Fibroblast of skin of left biceps (primary cell): ENCODE measurements around the gene CMTR1.
"Not testable (repeated sequence)": the region's sequence is repeated elsewhere in the genome, so short reads cannot be mapped to it uniquely, and the experiment has no call there.

Experiments
- DNase-seq, 2 experiments: peaks; one replicate each; pipeline ENCODE4 v3.0.0-alpha.2; 2013; ENCODE audit warnings: low read depth in 2 of 2

The CMTR1 gene

DNA sequence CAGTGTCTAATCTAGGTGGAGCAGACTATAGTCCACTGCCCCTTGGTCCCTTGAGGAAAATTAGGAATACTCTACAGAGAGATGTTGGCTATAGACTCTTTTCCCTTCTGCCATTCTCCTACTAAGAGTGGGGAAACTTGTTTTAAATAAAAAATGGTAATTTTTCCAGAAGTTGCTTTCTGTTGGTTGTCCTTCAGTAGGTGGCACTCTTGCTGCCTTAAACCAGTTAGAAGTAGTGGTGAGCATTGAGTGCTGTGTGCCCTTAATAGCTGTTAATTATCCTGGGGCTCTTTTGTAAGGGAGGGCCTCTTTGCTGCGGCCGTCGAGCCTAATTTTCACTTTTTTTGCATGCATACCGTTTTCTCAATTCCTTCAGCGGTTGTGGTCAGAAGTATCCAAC lies 2.8 kb downstream of the CMTR1 start:
- DNase-seq, result no peak

DNA sequence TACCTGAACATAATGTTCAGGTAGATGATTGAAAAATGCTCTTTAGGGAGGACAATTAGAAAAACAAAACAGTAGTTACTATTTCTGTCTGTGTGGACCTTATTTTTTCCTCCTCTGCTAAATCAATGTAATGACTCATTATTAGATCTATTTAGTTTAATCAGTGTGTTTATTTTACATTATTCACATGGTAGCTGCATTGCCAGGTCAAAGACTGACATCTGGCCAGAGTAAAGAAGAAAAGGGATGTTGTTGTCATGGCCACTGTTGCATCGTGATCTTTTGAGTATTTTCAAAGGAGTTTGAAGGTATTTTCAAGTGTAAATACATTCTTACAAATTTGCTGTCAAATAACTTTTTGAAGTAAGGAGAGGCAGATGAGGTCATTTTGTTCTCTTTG lies 5.9 kb downstream of the CMTR1 start:
- no peak for DNase-seq

DNA sequence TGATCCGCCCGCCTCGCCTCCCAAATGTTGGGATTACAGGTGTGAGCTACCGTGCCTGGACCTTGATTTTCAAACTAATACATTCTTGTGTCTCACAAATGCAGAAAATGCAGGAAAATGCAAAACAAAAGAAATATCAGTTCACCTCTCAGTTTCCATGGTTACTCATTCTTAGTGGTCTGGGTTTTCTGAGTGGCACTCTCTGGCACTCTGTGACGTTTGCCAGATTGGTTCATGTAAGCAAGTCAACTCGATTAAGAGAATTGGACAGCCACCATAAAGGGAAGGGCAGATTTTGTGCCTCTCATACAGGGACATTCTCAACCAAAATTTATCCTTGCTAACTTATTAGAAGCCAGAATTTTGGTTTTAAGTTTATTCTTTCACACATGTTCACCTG lies 8.6 kb downstream of the CMTR1 start:
- DNase-seq, result no peak

DNA sequence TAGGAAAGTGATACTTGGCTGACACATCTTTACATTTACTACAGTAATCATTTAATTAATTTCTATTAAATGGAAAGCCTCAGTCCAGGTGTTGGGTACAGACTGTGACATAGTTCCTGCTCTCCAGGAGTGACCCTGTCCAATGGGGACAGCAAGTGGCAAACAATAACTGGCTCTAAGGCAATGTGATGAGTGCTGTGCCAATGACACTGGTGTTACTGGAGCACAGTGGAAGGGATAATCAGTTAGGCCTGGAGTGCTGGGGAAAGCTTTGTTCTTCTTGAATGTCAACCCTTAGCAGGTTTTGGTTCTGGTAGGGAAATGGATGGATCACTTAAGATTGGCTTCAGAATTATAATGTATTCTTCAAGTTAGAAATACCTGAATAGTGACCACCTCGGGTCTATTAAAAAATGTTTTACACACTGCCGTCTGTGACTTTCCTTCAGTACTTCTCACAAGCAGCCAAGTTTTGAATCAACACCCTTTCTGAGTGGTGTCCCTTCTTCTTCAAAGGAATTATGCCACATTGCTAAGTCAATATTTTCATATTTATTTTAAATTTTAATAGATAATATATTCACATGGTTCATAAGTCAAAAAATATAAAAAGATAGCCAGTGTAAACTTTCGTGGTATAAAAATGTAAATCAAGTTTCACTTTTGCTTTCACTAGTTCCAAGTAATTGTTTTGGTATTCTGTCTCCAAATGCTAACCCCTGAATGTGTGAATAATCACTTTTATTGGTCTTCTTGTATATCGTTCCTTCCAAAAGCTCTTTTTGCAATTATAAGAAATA lies 9.6 kb downstream of the CMTR1 start:
- no peak for DNase-seq

DNA sequence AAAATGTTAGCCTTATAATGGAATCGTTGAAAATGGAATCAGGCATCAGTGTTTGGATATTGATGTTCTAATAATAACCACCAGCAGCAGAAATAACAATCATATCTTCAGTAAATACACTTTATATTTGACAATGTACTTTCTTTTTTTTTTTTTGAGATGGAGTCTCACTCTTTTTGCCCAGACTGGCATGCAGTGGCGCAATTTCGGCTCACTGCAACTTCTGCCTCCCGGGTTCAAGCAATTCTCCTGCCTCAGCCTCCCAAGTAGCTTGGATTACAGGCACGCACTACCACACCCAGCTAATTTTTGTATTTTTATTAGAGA lies 10.2 kb downstream of the CMTR1 start:
- not testable (repeated sequence) for DNase-seq

DNA sequence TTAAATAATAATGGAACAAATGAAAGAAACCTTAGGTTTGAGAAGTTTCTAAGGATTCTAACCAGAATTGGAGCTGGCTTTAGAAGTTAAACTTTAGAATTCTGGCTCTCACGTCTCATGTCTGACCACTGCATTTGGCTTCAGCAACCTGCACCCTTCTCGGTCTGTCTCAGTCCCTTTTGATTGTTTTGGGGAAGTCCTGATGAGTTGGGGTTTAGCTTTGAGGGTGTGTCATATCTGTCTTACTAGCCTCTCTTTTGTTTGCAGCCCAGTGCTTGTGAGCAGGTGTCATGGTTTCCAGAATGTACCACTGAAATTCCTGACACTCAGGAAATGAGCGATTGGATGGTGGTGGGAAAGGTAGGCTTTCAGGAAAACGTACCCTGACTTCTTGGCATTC lies 17.0 kb downstream of the CMTR1 start:
- no peak for DNase-seq

DNA sequence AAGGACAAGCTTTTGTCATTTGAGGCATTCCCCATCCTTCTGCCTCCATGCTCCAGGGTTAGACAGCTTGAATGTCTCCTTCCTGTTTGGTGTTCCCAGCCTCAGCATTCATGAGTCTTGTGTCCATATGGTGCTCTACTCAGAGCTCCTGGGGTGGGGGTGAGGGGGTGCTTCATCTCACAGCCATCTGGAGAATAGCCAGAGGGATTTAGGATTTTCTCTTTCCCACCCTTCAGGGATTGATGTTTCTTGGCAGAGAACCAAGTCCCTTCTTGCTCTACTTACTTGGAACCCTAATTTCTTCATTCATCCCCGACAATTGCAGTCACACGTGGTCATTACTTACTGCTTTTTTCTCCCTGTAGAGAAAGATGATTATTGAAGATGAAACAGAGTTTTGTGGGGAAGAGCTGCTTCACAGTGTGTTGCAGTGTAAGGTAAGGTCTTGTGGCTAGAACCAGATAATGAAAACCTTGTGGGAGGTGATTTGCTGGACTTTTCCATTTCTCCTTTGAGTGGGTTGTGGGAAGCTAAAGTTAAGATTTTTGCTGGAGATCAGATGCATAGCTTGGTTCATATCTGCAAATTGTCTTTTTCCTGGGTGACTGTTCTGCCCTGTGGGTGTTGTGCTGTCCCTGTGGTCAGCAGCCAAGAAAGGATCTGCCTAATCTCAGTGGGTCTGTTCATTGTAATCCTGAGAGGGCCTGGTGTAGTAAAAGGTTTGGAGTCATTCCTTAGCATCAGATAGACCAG lies 18.6 kb downstream of the CMTR1 start:
- no peak for DNase-seq

DNA sequence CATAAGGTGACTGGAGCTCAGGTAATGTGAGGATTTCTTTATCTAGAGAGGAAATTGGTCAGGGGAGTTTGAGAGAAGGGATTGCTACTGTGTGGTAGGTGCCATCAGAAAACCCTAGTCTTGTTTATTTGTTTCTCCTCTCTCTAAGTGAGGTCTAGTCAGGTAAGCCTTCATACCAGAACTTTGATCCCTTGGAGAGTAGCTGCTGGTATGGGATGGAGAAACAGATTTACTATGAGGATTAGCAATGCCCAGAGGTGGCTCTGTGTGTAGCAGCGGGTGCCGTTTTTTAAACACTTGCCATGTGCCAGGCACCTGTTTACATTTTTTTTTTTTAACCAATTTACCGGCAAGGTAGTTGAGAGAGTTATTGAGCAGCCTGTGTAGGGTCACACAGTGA lies 19.5 kb downstream of the CMTR1 start:
- DNase-seq, result no peak

DNA sequence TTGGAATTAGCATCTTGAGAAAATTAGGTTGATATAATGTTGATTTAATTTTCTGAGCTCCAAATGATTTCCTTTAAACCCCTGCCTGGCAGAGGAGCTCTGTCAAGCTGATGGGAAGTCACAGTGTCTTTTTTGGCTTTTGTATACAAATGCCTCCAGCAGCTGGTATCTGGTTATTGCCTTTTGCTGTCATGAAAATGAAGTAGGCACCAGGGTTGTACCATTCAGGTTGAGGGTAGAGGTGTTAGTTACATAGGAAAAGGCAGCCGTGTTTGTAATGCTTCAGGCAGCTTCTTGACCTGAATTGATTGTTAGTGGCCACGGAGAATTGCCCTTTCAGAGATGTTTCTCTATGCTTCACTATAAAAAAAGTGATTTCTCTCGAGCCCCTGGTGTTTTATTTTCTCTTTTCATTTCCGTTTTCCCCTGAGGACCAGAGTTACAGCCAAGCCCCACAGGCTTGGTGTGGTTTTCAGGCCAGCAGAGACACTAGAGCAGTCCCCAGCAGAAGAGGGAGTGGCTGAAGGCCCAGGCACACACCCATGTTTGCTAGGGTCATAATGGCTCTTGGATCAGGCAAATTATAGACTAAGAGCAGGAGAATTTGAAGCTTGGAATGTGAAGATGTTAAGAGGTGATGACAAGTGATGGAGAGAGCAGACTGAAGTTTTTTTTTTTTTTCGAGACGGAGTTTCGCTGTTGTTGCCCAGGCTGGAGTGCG lies 21.6 kb downstream of the CMTR1 start:
- no peak for DNase-seq

DNA sequence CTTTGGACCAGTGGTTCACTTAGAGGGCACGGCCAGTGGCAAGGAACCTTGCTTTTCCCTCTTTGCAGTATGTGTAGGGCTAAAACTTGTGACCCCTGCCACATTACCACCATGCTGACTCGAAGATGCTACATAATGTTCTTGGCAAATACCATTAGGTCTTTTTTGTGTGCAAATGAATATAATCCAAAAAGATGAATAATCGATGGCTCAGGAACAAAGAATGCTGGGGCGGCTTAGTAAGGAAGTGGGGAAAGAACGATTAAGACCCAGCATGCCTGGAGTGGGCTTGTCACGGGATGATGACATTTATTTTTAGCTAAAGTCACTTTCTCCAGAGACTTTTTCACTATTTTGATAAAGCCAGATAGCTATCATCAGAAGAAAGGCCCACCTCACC lies 23.1 kb downstream of the CMTR1 start:
- DNase-seq, result peak; percentile 48 to 64

DNA sequence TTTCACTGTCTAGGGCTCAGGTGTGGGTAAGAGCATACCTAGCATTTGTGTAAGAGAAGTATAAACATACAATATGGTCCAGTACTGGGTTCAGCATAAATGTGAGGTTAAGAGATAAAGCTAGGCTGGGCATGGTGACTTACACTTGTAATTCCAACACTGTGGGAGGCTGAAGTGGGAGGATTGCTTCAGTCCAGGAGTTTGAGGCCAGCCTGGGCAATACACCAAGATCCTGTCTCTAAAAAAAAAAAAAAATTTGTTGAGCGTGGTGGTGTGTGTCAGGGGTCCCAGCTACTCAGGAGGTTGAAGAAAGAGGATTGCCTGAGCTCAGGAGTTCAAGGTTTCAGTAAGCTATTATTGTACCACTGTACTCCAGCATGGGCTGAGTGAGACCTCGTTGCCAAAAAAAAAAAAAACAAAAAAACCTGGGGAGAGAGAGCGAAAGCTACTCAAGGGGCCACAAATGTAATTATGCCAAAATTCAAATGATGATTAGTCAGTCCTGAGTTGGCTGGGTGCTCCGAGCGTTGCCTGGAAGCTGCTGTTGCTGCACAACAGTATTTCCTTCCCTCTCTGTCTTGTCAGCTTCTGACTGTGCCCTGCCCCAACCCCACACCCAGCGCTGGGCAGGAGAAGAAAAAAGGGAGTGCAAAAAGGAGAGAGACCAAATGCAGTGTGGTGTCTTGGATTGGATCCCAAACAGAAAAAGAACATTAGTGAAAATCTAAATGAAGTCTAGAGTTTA lies 24.0 kb downstream of the CMTR1 start:
- peak; percentile 50 to 57 for DNase-seq

DNA sequence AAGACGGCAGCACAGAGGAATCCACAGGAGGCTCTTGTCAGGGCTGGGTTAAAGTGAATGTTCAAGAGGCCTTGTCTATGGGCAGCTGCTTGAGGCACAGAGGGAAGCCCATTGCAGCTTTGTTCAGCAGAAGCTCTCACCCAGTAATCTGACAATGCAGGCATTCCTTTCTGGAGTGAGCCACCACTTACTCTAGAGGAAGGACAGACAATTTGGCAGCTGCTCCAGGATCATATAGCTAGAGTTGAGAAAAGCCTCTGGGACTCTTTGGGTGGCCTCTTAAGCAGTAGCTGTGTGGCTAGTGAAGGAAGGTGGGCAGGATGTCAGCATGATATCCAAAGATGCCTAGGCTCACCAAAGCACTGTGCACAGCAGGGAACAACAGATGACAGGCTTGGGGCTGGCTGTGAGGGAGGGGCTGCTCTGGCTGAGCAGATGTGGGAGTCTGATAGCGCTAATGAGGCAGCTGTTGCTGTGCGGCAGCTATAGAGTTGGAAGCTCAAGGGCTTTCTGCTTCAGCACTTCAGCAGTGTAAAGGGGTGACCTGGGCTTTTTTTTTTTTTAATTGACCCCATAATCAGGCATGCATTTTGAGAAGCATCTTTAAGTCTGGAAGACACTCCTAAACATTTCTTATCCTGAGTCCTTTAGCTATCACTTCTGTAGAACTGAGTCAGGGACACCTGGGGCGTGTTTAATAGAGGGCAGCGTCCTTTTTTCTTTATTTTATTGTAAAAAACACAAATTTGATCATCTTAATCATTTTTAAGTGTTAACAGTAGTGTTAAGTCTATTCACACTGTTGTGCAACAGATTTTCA lies 27.2 kb downstream of the CMTR1 start:
- no peak for DNase-seq

DNA sequence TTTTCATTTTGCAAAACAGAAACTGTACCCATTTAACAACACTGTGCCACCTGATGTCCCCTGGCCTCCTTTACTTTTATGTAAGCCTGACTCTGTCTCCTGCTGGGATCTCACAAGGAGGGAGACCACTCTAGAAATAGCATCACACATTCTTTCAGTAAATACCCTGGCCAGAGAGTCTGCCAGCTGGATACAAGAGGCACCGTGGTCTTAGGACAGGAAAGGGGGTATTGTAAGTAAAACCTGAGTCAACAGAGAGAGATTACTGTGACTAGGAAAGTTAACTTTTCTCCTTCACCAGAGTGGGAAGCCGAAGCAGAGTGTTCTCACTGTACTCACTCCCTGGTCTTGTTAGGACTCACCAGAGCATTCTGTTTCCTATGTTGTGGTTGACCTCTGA lies 27.8 kb downstream of the CMTR1 start:
- no peak for DNase-seq

DNA sequence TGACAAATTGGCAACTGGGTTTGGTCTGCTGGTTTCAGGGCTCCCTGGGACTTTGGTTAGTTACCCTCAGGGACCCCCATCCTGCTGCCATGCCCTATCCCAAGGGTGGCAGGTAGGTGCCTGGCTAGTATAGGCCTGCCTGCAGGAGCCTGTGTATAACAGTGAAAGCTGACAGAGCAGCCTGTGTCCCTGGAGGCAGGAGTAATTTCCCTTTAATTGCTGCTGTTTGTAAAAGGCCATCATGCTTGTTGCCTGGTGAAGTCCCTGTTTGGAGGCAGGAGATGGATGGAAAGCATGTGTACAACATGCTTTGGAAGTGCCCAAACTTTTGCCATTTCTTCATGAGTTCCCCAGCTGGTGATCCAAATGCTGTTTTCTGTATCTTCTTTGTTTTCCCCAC lies 30.1 kb downstream of the CMTR1 start:
- no peak for DNase-seq

DNA sequence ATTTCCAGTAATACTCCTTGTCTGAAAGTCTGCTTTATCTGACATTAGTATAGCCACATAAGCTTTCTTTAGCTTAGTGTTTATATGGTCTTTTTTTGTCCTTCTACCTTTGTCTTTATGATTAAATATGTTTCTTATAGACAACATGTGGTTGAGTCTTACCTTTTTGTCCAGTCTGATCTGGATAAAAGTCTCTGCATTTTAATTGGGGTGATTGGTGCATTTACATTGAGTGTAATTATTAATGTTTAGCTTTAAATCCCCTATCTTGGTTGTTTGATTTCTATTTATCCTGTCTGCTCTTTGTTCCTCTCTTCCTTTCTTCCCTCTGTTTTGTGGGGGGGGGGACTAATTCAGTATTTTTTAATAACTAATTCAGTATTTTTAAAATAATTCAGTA lies 34.7 kb downstream of the CMTR1 start:
- no peak for DNase-seq

DNA sequence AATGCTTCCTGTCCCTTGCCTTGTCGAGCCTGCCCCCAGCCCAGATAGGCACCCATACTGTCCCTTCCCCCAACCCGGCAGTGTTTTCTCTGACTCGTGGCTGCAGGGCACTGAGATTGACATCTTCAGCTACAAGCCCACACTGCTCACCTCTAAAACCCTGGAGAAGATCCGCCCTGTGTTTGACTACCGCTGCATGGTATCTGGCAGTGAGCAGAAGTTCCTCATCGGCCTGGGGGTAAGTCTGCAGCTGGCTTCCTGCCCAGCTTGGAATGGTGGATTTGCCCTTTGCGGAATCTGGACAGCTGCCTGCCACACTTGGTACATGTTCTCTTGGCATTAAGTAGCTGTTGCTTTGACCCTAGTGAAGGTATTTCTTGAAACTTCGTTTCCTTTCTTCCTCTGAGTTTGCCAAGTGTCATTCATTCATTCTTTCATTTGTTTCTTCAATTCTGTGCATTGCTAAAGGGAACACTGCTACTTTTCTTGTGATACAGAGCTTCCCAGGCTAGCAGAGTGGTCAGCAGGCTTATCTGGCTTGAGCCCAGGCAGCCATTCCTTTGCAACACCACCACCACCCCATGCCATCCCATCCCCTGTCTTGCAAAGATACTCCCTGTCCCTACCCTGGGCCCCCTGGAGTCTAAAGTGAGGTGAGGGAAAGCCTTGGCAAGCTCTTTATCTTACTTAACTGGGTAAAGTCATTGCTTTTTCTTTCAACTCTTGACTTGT lies 40.5 kb downstream of the CMTR1 start:
- no peak for DNase-seq

DNA sequence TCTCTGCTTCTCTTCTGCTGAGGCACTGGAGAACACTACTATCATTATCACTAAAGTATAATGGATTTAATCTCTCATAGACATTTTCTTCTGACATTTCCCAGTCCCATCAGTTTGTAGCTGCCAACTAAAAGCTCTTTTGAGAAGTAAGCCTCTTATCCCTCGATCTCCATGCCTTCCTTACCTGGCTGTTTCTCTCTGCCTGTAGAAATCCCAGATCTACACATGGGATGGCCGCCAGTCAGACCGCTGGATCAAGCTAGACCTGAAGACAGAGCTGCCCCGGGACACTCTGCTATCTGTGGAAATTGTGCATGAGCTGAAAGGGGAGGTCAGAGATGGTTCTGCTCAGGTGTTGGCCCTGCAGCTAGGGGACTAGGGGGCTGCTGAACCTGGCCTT lies 41.3 kb downstream of the CMTR1 start:
- DNase-seq, result no peak

DNA sequence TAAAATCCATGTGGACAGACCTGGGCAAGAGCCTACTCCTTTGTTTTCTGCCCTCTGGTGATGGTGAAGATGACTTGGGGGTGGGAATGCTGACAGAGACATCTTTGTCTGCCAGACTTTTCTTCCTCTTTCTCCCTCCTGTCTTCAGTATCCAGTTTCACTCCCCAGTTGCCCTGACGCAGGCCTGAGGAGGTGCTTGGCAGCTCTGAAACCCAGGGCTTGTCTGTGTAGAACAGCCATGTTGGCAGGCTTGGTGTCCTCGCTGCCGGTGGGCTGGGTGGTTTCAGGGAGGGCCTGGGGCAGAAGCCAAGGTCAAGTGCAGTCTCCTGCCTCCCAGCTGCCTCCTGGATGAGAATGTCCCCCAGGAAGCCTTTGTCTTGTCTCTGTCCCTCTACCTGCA lies 44.2 kb downstream of the CMTR1 start:
- no peak for DNase-seq

DNA sequence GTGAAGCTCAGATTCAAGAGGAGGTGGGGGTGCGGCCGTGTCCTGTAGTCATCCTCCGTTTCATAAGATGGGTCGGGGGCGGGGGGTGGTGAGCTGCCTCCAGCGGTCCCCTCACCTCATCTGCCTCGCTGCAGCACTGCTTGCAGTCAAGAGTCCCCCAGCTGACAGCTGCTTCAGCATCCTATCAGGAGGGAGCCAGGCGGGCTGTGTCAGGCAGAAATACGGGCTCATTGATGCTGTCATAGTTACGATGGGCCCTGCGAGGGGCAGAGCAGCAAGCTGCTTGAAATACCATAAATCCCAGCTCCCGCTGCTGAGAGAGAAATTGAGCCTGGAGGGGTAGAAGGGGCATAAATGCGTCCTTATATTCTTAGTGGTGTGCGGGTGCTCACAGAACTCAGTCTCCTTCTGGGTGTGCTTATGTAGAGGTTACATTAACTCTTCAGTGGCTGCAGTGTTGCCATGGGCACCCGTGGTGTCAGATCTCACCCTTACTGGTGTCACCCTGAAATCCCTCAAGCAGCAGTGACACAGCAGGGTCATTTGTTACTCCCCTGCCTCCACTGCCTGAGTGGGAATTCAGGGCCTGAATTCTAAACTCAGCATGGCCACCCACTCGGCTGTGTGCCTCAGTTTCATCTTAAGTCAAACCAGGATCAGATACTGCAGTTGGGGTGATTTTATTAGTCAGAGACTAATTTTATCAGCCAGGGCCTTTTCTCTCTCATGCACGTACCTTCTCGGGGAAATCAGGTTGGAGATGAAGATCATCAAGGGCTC lies 44.8 kb downstream of the CMTR1 start:
- no peak for DNase-seq

DNA sequence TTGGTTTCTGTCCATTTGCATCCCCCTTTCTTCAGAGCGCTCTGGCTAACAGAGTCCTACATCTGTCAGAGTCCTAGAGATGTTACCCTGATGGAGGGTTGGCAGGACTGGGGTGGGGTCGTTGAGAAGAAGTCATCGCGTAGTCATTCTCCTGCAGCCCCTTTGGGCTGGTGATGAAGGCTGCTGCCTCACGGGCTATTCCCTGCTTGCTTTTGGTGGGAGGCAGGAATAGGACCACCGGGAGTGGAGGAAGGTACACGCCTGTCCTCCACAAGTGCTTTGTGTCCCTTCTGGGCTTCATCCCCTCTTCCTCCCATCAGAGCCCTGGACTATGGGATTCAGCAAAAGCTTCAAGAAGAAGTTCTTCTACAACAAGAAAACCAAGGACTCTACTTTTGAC lies 45.8 kb downstream of the CMTR1 start:
- DNase-seq, result no peak
